C4-2B (cell line): ENCODE data around the gene MAPKBP1.

Source experiments
- H3K27ac ChIP-seq: fragments of 450-650 bp; 2 replicates; pipeline ENCODE4 v1.5.1; 2017
- ZFX ChIP-seq: fragments of 450-650 bp; IDR thresholded peaks from 2 replicates; pipeline ENCODE4 v1.6.1; 2017
- TF ChIP-seq, protein P1 (sequence below): fragments of 450-650 bp; conservative IDR thresholded peaks from 2 replicates; pipeline ENCODE4 v1.5.1; 2017; ENCODE audit warnings: mild to moderate bottlenecking

Gene MAPKBP1

DNA sequence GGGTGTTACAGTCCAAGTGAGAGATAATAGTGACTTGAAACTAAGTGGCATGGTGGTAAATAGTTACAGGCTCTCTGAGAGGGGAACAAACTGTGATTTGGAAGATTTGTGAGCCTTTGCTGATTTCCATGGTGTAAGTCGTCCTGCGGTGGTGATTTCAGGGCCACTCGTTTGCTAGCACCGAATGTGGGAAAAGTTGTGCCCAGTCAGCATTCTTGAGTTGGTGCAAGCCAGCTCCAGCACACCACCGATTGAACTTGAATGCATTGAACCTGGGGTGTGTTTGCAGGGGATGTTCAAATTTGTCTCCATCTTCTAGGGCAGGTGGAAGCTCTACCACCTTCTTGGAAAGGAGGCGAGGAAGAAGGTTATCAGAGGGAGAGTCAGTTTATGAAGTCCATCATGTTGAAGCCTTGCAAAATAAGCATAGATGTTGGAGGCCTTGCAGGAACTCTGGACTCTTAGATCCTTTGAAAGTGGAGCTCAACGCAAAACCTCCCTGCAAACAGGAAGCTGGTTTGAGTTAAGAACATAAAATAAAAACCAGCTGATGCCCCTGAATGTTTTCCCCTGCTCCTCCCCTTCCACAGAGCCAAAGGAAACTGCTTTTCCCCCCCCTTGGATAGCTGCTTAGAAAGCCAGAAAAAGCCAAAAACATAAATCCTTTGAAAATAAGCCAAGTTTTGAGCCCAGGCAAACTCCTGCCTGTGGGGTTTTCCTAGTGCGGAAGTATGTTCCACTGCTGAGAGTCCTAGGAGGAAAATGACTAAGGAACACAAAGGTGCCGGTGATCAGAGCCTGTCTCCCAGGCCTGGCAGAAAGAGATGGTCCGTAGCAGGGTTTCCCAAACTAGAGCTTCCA lies 21.9 kb downstream of the MAPKBP1 start:
- no peak overlapping the region for H3K27ac ChIP-seq
- TF ChIP-seq, protein P1, sequence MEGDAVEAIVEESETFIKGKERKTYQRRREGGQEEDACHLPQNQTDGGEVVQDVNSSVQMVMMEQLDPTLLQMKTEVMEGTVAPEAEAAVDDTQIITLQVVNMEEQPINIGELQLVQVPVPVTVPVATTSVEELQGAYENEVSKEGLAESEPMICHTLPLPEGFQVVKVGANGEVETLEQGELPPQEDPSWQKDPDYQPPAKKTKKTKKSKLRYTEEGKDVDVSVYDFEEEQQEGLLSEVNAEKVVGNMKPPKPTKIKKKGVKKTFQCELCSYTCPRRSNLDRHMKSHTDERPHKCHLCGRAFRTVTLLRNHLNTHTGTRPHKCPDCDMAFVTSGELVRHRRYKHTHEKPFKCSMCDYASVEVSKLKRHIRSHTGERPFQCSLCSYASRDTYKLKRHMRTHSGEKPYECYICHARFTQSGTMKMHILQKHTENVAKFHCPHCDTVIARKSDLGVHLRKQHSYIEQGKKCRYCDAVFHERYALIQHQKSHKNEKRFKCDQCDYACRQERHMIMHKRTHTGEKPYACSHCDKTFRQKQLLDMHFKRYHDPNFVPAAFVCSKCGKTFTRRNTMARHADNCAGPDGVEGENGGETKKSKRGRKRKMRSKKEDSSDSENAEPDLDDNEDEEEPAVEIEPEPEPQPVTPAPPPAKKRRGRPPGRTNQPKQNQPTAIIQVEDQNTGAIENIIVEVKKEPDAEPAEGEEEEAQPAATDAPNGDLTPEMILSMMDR: no peak
- TF ChIP-seq ZFX: no peak

GRCh38 chr15:41797201-41797944 lies 23.1 kb downstream of the MAPKBP1 start:
- TF ChIP-seq, protein P1: no peak
- no peak for TF ChIP-seq ZFX
- H3K27ac ChIP-seq: no peak overlapping the region

GRCh38 chr15:41798607-41799487 lies 24.6 kb downstream of the MAPKBP1 start:
- no peak for TF ChIP-seq ZFX
- TF ChIP-seq, protein P1: no peak
- no peak overlapping the region for H3K27ac ChIP-seq

DNA sequence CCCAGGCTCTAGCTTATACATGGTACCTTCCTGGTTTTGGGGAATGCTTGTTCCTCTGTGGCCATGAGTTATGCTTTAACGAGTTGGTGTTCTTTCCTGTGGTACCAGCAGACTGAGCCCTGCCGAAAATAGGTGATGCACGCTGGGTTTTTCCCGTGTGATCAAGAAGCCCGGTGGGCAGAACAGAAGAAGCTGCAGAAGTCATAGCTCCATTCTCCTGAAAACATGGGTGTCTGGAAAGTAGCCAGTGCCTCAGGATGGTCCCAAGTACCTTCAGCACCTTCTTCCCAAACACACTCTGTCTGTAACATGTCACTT lies 25.2 kb downstream of the MAPKBP1 start:
- no peak overlapping the region for H3K27ac ChIP-seq
- TF ChIP-seq ZFX: no peak
- TF ChIP-seq, protein P1: no peak

- TF ChIP-seq, protein P1: no peak
- TF ChIP-seq ZFX: no peak
- H3K27ac ChIP-seq: no peak overlapping the region
Observed at GRCh38 chr15:41801185-41801584, 26.9 kb downstream of the MAPKBP1 start.

DNA sequence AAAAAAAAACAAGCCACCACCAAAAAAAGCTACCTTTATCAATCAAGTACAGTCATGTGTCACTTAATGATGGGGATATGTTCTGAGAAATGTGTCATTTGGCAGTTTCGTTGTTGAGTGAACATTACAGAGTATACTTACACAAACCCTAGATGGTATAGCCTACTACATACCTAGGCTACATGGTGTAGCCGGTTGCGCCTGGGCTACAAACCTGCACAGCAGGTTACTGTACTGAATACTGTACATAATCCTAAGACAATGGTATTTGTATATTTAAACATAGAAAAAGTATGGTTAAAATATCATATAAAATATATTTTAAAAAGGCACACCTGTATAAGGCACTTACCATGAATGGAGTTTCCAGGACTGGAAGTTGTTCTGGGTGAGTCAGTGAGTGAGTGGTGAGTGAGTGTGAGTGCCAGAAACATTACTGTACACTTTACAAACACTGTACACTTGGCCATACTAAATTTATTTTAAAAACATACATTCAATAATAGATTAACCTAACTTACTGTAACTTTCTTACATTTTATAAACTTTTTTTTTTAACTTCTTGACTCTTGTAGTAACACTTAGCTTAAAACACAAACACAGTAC lies 27.7 kb downstream of the MAPKBP1 start:
- TF ChIP-seq ZFX: no peak
- TF ChIP-seq, protein P1: no peak
- H3K27ac ChIP-seq: no peak overlapping the region
